K562 (cell line): ENCODE results near the gene RHBDF2. TPM values are rescaled to one million over a fixed set of nuclear protein-coding genes. Genes with fewer than 3 reads are reported as not detected.

Experiments
- CHAMP1 ChIP-seq: fragments of 450-650 bp; IDR thresholded peaks from 2 replicates; pipeline ENCODE4 v1.6.1; 2016; ENCODE audit warnings: mild to moderate bottlenecking
- TAF9B ChIP-seq: fragments of 450-650 bp; IDR thresholded peaks from 2 replicates; pipeline ENCODE4 v1.6.1; 2018; ENCODE audit warnings: mild to moderate bottlenecking; ENCODE audit not compliant: partially characterized antibody
- ZNF583 ChIP-seq: fragments of 250-450 bp; sonication (Bioruptor Pico); IDR thresholded peaks from 2 replicates; pipeline ENCODE4 v1.4.0; 2020
- polyA plus RNA-seq, 8 experiments: library from polyadenylated mRNA; depleted of rRNA in 4 of 8; stranded (reverse) in 5 of 8; unstranded in 3 of 8; fragments of >200 nt; fragmentation: Nextera tagmentation in 2 of 8; fragmentation: Illumina TruSeq in 1 of 8; extraction: Ambion mirVana in 2 of 8; extraction: Trizol in 1 of 8; gene quantifications; 2 replicates each; pipeline versions ENCODE4 v1.2.1 to v1.2.3, GENCODE V29; 2011 to 2014; ENCODE audit warnings: inconsistent platforms in 1 of 8, missing spikeins in 1 of 8
- total RNA-seq, 7 experiments: library from RNA; depleted of rRNA in 6 of 7; stranded (reverse); fragments of >200 nt in 6 of 7; fragmentation: Illumina TruSeq in 2 of 7; extraction: Trizol in 2 of 7; gene quantifications; 2 replicates each; pipeline versions ENCODE4 v1.2.1 to v1.2.3, GENCODE V29; 2011 to 2021; ENCODE audit warnings: low replicate concordance in 1 of 7
- TF ChIP-seq, protein P1 (sequence below): fragments of 450-650 bp; IDR thresholded peaks from 2 replicates; pipeline ENCODE4 v1.6.1; 2016
- TF ChIP-seq, protein P2 (sequence below), 2 experiments: fragments of 450-650 bp in 1 of 2; sonication (generic) in 1 of 2; formaldehyde crosslinking; conservative IDR thresholded peaks; 2 replicates each; pipeline versions ENCODE4 v1.4.0 to v1.8.1; 2020 to 2022; ENCODE audit warnings: mild to moderate bottlenecking in 1 of 2, missing genetic modification reagents in 1 of 2
- TF ChIP-seq, protein P3 (sequence below), 3 experiments: IDR thresholded peaks in 2 of 3; conservative IDR thresholded peaks in 1 of 3; 2 replicates each; pipeline ENCODE4 v1.5.1; 2011 to 2012; ENCODE audit warnings: low read length in 3 of 3, mild to moderate bottlenecking in 3 of 3, control low read depth in 2 of 3, improper control_type of control experiment in 1 of 3, inconsistent platforms in 1 of 3, low read depth in 1 of 3, mixed read lengths in 1 of 3, moderate library complexity in 1 of 3; ENCODE audit not compliant: insufficient read depth in 2 of 3

Gene RHBDF2
- total and polyA plus RNA-seq, 9 of the 15 experiments (the other 6 are each of a cell fraction or from before 2014, with no cell fraction given), result 0.04 to 2.8 (median 1.1) TPM

DNA sequence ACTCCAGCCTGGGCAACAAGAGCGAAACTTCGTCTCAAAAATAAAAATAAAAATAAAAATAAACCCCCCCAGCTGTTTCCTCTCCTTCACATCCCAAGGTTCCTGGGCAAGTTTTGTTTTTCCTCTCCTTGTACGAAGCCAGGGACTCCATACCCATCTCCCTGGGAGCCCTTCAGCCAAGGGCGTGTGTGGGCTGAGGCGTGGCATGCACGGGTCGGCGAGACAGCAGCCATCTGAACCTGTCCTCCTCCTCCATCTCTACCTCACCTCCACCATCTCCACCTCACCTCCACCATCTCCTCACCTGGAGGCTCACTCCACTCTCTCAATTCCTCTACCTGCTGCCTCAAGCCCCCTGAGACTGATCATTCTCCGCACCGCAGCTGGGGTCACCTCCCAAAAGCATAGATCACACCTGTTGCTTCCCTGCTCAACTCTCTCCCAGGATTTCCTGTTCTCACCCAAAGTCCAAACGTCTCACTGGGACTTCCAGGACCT, 16.9 kb downstream of the RHBDF2 start (continued):
- TF ChIP-seq CHAMP1, result no peak
- TF ChIP-seq TAF9B, result no peak
- no peak for TF ChIP-seq ZNF583
- TF ChIP-seq, protein P1, sequence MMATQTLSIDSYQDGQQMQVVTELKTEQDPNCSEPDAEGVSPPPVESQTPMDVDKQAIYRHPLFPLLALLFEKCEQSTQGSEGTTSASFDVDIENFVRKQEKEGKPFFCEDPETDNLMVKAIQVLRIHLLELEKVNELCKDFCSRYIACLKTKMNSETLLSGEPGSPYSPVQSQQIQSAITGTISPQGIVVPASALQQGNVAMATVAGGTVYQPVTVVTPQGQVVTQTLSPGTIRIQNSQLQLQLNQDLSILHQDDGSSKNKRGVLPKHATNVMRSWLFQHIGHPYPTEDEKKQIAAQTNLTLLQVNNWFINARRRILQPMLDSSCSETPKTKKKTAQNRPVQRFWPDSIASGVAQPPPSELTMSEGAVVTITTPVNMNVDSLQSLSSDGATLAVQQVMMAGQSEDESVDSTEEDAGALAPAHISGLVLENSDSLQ, result no peak
- TF ChIP-seq, protein P2, sequence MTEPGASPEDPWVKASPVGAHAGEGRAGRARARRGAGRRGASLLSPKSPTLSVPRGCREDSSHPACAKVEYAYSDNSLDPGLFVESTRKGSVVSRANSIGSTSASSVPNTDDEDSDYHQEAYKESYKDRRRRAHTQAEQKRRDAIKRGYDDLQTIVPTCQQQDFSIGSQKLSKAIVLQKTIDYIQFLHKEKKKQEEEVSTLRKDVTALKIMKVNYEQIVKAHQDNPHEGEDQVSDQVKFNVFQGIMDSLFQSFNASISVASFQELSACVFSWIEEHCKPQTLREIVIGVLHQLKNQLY (CRISPR knock-in tag; conservative IDR thresholded peaks at IDR 0.05), result no peak
- TF ChIP-seq, protein P3, sequence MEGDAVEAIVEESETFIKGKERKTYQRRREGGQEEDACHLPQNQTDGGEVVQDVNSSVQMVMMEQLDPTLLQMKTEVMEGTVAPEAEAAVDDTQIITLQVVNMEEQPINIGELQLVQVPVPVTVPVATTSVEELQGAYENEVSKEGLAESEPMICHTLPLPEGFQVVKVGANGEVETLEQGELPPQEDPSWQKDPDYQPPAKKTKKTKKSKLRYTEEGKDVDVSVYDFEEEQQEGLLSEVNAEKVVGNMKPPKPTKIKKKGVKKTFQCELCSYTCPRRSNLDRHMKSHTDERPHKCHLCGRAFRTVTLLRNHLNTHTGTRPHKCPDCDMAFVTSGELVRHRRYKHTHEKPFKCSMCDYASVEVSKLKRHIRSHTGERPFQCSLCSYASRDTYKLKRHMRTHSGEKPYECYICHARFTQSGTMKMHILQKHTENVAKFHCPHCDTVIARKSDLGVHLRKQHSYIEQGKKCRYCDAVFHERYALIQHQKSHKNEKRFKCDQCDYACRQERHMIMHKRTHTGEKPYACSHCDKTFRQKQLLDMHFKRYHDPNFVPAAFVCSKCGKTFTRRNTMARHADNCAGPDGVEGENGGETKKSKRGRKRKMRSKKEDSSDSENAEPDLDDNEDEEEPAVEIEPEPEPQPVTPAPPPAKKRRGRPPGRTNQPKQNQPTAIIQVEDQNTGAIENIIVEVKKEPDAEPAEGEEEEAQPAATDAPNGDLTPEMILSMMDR (IDR thresholded peaks at IDR 0.05 in 2 of 3, conservative IDR thresholded peaks at IDR 0.05 in 1 of 3; ENCODE audit: insufficient read depth in 2 of 3, low read depth in 1 of 3, low read length in 3 of 3), result no peak
